ENCODE measurements around the gene SLC2A14.
"Not testable (repeated sequence)": the region's sequence is repeated elsewhere in the genome, so short reads cannot be mapped to it uniquely, and the experiment has no call there.

SLC2A14 gene

GRCh38 chr12:7872566-7873319, at the start of gene SLC2A14:
Gene SLC2A14, minus strand, starts transcription at chr12:7872915. Its CDS starts 3,035 bp downstream, at chr12:7869880.
- TF ChIP-seq CTCF (IDR thresholded peaks at IDR 0.05), result no peak
- Histone ChIP-seq H3K4me3 (ENCODE audit: low read depth, low read length) (no peak within 1 kb of the TSS), H3K36me3 (ENCODE audit: control insufficient read depth, insufficient read depth, low read length) (no peaks in the 10 kb centered on the region), H3K27me3 (ENCODE audit: control insufficient read depth, insufficient read depth, low read length) (no peaks in the 10 kb centered on the region), H3K9ac (no peak within 1 kb of the TSS), H3K9me3 (ENCODE audit: control insufficient read depth, low read length) (no peaks in the 10 kb centered on the region), H3K27ac (no peak within 1 kb of the TSS), H2AFZ (no peak within 1 kb of the TSS), H3K79me2 (no peaks in the 10 kb centered on the region), H3K4me1 (no peaks in the 10 kb centered on the region), H3K4me2 (ENCODE audit: low read length) (no peak within 1 kb of the TSS)

GRCh38 chr12:7921181-7921580, 48.5 kb upstream of the SLC2A14 start:
- not testable (repeated sequence) for H3K9me3 ChIP-seq (ENCODE audit: control insufficient read depth, low read length); H3K27me3 ChIP-seq (ENCODE audit: control insufficient read depth, insufficient read depth, low read length); H2AFZ ChIP-seq; H3K4me3 ChIP-seq (ENCODE audit: low read depth, low read length); H3K9ac ChIP-seq; H3K4me1 ChIP-seq; H3K79me2 ChIP-seq; H3K4me2 ChIP-seq (ENCODE audit: low read length); H3K27ac ChIP-seq; H3K36me3 ChIP-seq (ENCODE audit: control insufficient read depth, insufficient read depth, low read length)

- not testable (repeated sequence) for H3K27ac ChIP-seq; H3K9me3 ChIP-seq (ENCODE audit: control insufficient read depth, low read length); H3K4me3 ChIP-seq (ENCODE audit: low read depth, low read length); H3K4me2 ChIP-seq (ENCODE audit: low read length); H3K9ac ChIP-seq; H2AFZ ChIP-seq; H3K27me3 ChIP-seq (ENCODE audit: control insufficient read depth, insufficient read depth, low read length); H3K79me2 ChIP-seq; H3K4me1 ChIP-seq; H3K36me3 ChIP-seq (ENCODE audit: control insufficient read depth, insufficient read depth, low read length)
Observed at GRCh38 chr12:7918268-7918590, 45.5 kb upstream of the SLC2A14 start.

- Histone ChIP-seq H3K27me3 (ENCODE audit: control insufficient read depth, insufficient read depth, low read length) (no peaks in the 10 kb centered on the region), H2AFZ (no peak overlapping the region), H3K9me3 (ENCODE audit: control insufficient read depth, low read length) (no peaks in the 10 kb centered on the region), H3K36me3 (ENCODE audit: control insufficient read depth, insufficient read depth, low read length) (no peaks in the 10 kb centered on the region), H3K4me1 (no peaks in the 10 kb centered on the region), H3K4me3 (ENCODE audit: low read depth, low read length) (no peak overlapping the region), H3K9ac (no peak overlapping the region), H3K27ac (no peak overlapping the region), H3K79me2 (no peaks in the 10 kb centered on the region), H3K4me2 (ENCODE audit: low read length) (no peak overlapping the region)
- no peak for TF ChIP-seq CTCF (IDR thresholded peaks at IDR 0.05)
Observed at GRCh38 chr12:7917392-7918267, 44.9 kb upstream of the SLC2A14 start.

- no peaks in the 10 kb centered on the region for H3K79me2 ChIP-seq
- TF ChIP-seq CTCF (IDR thresholded peaks at IDR 0.05), result no peak
- no peaks in the 10 kb centered on the region for H3K27me3 ChIP-seq (ENCODE audit: control insufficient read depth, insufficient read depth, low read length)
- no peaks in the 10 kb centered on the region for H3K4me1 ChIP-seq
- H3K4me3 ChIP-seq (ENCODE audit: low read depth, low read length), result no peak overlapping the region
- H3K9ac ChIP-seq, result no peak overlapping the region
- H3K36me3 ChIP-seq (ENCODE audit: control insufficient read depth, insufficient read depth, low read length), result no peaks in the 10 kb centered on the region
- H2AFZ ChIP-seq, result no peak overlapping the region
- no peak overlapping the region for H3K4me2 ChIP-seq (ENCODE audit: low read length)
- no peaks in the 10 kb centered on the region for H3K9me3 ChIP-seq (ENCODE audit: control insufficient read depth, low read length)
- H3K27ac ChIP-seq, result no peak overlapping the region
Observed at GRCh38 chr12:7916936-7917335, 44.2 kb upstream of the SLC2A14 start.

Measured in parathyroid adenoma (tissue), 2 donors.